ENCODE measurements around the gene GRHL1.

- TF ChIP-seq CTCF (IDR thresholded peaks at IDR 0.05; ENCODE audit: low read depth, low read length, missing input control) (no peak), TAF1 (conservative IDR thresholded peaks at IDR 0.05) (no peak), REST (IDR thresholded peaks at IDR 0.05) (no peak), MAX (IDR thresholded peaks at IDR 0.05) (no peak), GABPA (IDR thresholded peaks at IDR 0.05 in 1 of 2, conservative IDR thresholded peaks at IDR 0.05 in 1 of 2) (no peak), JUND (IDR thresholded peaks at IDR 0.05) (no peak), ZBTB33 (IDR thresholded peaks at IDR 0.05) (no peak)
These were observed 819 bp downstream of the GRHL1 start for GRCh38 chr2:9952286-9952737.

All from liver (tissue), 3 donors.